ENCODE data around the gene PRR20G. TPM values are rescaled to one million over a fixed set of nuclear protein-coding genes. Genes with fewer than 3 reads are reported as not detected.

PRR20G gene
- total RNA-seq, 1 donor from 2014 or later, result not detected

- H3K79me2 ChIP-seq (ENCODE audit: insufficient read depth, low read length), result no peaks in the 10 kb centered on the region
- no peaks in the 10 kb centered on the region for H3K27me3 ChIP-seq (ENCODE audit: insufficient read depth, low read length)
- H3K9me3 Mint-ChIP-seq (ENCODE audit: unreplicated experiment), result peaks cover 7% of the 10 kb centered on the region
- FAIRE-seq (no peak), DNase-seq (ENCODE audit: low read depth) (no peak)
- peaks cover 6% of the 10 kb centered on the region for H3K27me3 Mint-ChIP-seq (ENCODE audit: low read depth, unreplicated experiment)
- no peaks in the 10 kb centered on the region for H3K9me3 ChIP-seq (ENCODE audit: insufficient read depth, low read depth, low read length)
- no peak overlapping the region for H2AFZ ChIP-seq (ENCODE audit: low read depth, low read length)
- no peak overlapping the region for H3K9ac ChIP-seq (ENCODE audit: low read length)
- H3K36me3 ChIP-seq (ENCODE audit: insufficient read depth, low read length), result no peaks in the 10 kb centered on the region
- H3K4me1 ChIP-seq (ENCODE audit: insufficient read depth, low read length), result no peaks in the 10 kb centered on the region
- H3K4me2 ChIP-seq (ENCODE audit: low read length), result no peak overlapping the region
- H3K4me3 Mint-ChIP-seq (ENCODE audit: unreplicated experiment), result no peak overlapping the region
- H4K20me1 ChIP-seq (ENCODE audit: insufficient read depth, low read length), result no peaks in the 10 kb centered on the region
- no peaks in the 10 kb centered on the region for H3K36me3 Mint-ChIP-seq (ENCODE audit: low read depth, unreplicated experiment)
- no peak overlapping the region for H3K4me3 ChIP-seq (ENCODE audit: insufficient read depth, low read depth, low read length)
- H3K27ac Mint-ChIP-seq (ENCODE audit: unreplicated experiment), result no peak overlapping the region
- no peak for TF ChIP-seq EZH2 (IDR thresholded peaks at IDR 0.05; ENCODE audit: insufficient read depth, low read length)
- no peak for TF ChIP-seq CTCF (IDR thresholded peaks at IDR 0.05; ENCODE audit: insufficient read depth, low read depth, low read length)
- H3K27ac ChIP-seq (ENCODE audit: low read depth, low read length), result no peak overlapping the region
- H3K4me1 Mint-ChIP-seq (ENCODE audit: low read depth, unreplicated experiment), result peaks cover 12% of the 10 kb centered on the region
Measured at GRCh38 chr3:127288921-127289705, 1.3 kb upstream of the PRR20G start.

- Histone ChIP-seq H3K27me3 (ENCODE audit: insufficient read depth, low read length) (no peaks in the 10 kb centered on the region), H3K9ac (ENCODE audit: low read length) (no peak overlapping the region), H4K20me1 (ENCODE audit: insufficient read depth, low read length) (no peaks in the 10 kb centered on the region), H3K4me2 (ENCODE audit: low read length) (no peak overlapping the region), H3K4me3 (ENCODE audit: insufficient read depth, low read depth, low read length) (no peak overlapping the region), H3K36me3 (ENCODE audit: insufficient read depth, low read length) (no peaks in the 10 kb centered on the region), H2AFZ (ENCODE audit: low read depth, low read length) (no peak overlapping the region), H3K9me3 (ENCODE audit: insufficient read depth, low read depth, low read length) (no peaks in the 10 kb centered on the region), H3K79me2 (ENCODE audit: insufficient read depth, low read length) (no peaks in the 10 kb centered on the region), H3K4me1 (ENCODE audit: insufficient read depth, low read length) (no peaks in the 10 kb centered on the region), H3K27ac (ENCODE audit: low read depth, low read length) (no peak overlapping the region)
- peaks cover 2% of the 10 kb centered on the region for H3K36me3 Mint-ChIP-seq (ENCODE audit: low read depth, unreplicated experiment)
- no peak overlapping the region for H3K27ac Mint-ChIP-seq (ENCODE audit: unreplicated experiment)
- FAIRE-seq (no peak), DNase-seq (ENCODE audit: low read depth) (no peak)
- TF ChIP-seq EZH2 (IDR thresholded peaks at IDR 0.05; ENCODE audit: insufficient read depth, low read length) (no peak), CTCF (IDR thresholded peaks at IDR 0.05; ENCODE audit: insufficient read depth, low read depth, low read length) (no peak)
- peaks cover 11% of the 10 kb centered on the region for H3K9me3 Mint-ChIP-seq (ENCODE audit: unreplicated experiment)
- peaks cover 9% of the 10 kb centered on the region for H3K27me3 Mint-ChIP-seq (ENCODE audit: low read depth, unreplicated experiment)
- peaks cover 12% of the 10 kb centered on the region for H3K4me1 Mint-ChIP-seq (ENCODE audit: low read depth, unreplicated experiment)
- no peak overlapping the region for H3K4me3 Mint-ChIP-seq (ENCODE audit: unreplicated experiment)
Measured at GRCh38 chr3:127288343-127288742, 497 bp upstream of the PRR20G start.

- H4K20me1 ChIP-seq (ENCODE audit: insufficient read depth, low read length), result no peaks in the 10 kb centered on the region
- H3K9me3 Mint-ChIP-seq (ENCODE audit: unreplicated experiment), result peaks cover 8% of the 10 kb centered on the region
- H3K79me2 ChIP-seq (ENCODE audit: insufficient read depth, low read length), result no peaks in the 10 kb centered on the region
- peaks cover 9% of the 10 kb centered on the region for H3K36me3 Mint-ChIP-seq (ENCODE audit: low read depth, unreplicated experiment)
- peak overlapping the region; percentile 31 for H3K4me2 ChIP-seq (ENCODE audit: low read length)
- FAIRE-seq, result no peak
- no peak for DNase-seq (ENCODE audit: low read depth)
- no peak for TF ChIP-seq EZH2 (IDR thresholded peaks at IDR 0.05; ENCODE audit: insufficient read depth, low read length)
- no peak for TF ChIP-seq CTCF (IDR thresholded peaks at IDR 0.05; ENCODE audit: insufficient read depth, low read depth, low read length)
- H3K36me3 ChIP-seq (ENCODE audit: insufficient read depth, low read length), result no peaks in the 10 kb centered on the region
- H3K9me3 ChIP-seq (ENCODE audit: insufficient read depth, low read depth, low read length), result no peaks in the 10 kb centered on the region
- no peak overlapping the region for H3K4me3 ChIP-seq (ENCODE audit: insufficient read depth, low read depth, low read length)
- peaks cover 12% of the 10 kb centered on the region for H3K4me1 Mint-ChIP-seq (ENCODE audit: low read depth, unreplicated experiment)
- H3K27me3 ChIP-seq (ENCODE audit: insufficient read depth, low read length), result no peaks in the 10 kb centered on the region
- peaks cover 12% of the 10 kb centered on the region for H3K27me3 Mint-ChIP-seq (ENCODE audit: low read depth, unreplicated experiment)
- H2AFZ ChIP-seq (ENCODE audit: low read depth, low read length), result no peak overlapping the region
- no peaks in the 10 kb centered on the region for H3K4me1 ChIP-seq (ENCODE audit: insufficient read depth, low read length)
- no peak overlapping the region for H3K9ac ChIP-seq (ENCODE audit: low read length)
- no peak overlapping the region for H3K4me3 Mint-ChIP-seq (ENCODE audit: unreplicated experiment)
- peak overlapping the region; percentile 43 for H3K27ac Mint-ChIP-seq (ENCODE audit: unreplicated experiment)
- peak overlapping the region; percentile 26 for H3K27ac ChIP-seq (ENCODE audit: low read depth, low read length)
Measured at GRCh38 chr3:127286571-127287140, 1.2 kb downstream of the PRR20G start.

All from astrocyte (in vitro differentiated cells and primary cell).